Activated CD4-positive, alpha-beta T cell treated with anti-CD3 and anti-CD28 coated beads, Interleukin-2, amount 10 ng/mL, durations not matched to agents 7 days and 5 days (primary cell): ENCODE results near the gene MATN1. TPM values are rescaled to one million over a fixed set of nuclear protein-coding genes. Genes with fewer than 3 reads are reported as not detected.

Source experiments
- CTCF ChIA-PET: fragments of 350-600 bp; sonication (Branson Sonifier 250); formaldehyde crosslinking; loops from one replicate; lab custom pipeline; 2021; ENCODE audit warnings: antibody characterized with exemption; lab: Charles Lee
- POLR2A ChIA-PET: fragments of 350-600 bp; sonication (Branson Sonifier 250); formaldehyde crosslinking; loops from one replicate; lab custom pipeline; 2021; ENCODE audit warnings: antibody characterized with exemption; lab: Charles Lee
- DNase-seq: peaks from one replicate; pipeline ENCODE4 v3.0.0-alpha.2; 2020
- H3K27ac Mint-ChIP-seq: one replicate; pipeline ENCODE4 v1.8.0; 2021; ENCODE audit warnings: mild to moderate bottlenecking, moderate library complexity, mixed read lengths
- H3K27me3 Mint-ChIP-seq: one replicate; pipeline ENCODE4 v1.8.0; 2021; ENCODE audit warnings: mixed read lengths
- H3K36me3 Mint-ChIP-seq: one replicate; pipeline ENCODE4 v1.8.0; 2021; ENCODE audit warnings: low read depth, mixed read lengths
- H3K4me1 Mint-ChIP-seq: one replicate; pipeline ENCODE4 v1.8.0; 2021; ENCODE audit warnings: mixed read lengths
- H3K4me3 Mint-ChIP-seq: one replicate; pipeline ENCODE4 v1.8.0; 2021; ENCODE audit warnings: mild to moderate bottlenecking, moderate library complexity, mixed read lengths
- H3K9me3 Mint-ChIP-seq: one replicate; pipeline ENCODE4 v1.8.0; 2021; ENCODE audit warnings: mixed read lengths
- total RNA-seq, 2 experiments: library from RNA; stranded (reverse); gene quantifications; one replicate each; pipeline ENCODE4 v1.2.3, GENCODE V29; 2021

The MATN1 gene
- total RNA-seq, 2 experiments from 2014 or later = not detected

DNA sequence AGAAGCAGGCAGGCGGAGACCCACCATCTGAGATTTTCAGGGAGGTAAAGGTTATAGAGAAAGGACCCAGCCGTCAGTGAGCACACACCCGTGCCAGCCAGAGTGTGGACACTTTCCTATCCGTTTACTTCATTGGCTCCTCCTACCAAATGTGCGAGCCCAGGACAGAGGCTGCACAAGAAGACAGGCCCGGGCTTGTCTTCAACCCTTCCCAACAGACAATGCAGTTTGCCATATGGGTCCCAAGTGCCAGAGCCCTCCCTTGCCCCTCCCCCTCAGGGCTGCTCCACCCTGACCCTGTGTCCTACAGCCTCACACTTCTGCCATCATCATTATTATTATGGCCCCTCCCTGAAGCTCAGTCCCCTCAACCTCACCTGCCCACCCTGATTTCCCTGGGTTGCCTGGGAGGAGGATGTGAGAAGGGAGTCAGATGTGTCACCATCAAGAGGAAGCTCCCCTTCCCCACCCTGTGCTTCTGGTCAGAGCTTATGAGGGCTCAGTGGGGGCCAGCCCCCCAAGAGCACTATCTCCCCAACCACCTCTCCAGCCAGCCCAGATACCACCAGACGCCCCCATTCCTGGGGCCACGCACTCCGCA is 24.8 kb upstream of the MATN1 start:
- H3K27me3 Mint-ChIP-seq = no peaks in the 10 kb centered on the region
- POLR2A ChIA-PET = interaction anchor here (0.9 kb wide), 1 partner anchor 10 kb away, joined by 3 read pairs; the partner anchor contains the start of gene LAPTM5
- DNase-seq = no peak
- H3K36me3 Mint-ChIP-seq = peaks cover 70% of the 10 kb centered on the region
- H3K4me1 Mint-ChIP-seq = peaks cover 99% of the 10 kb centered on the region
- H3K4me3 Mint-ChIP-seq = peak overlapping the region; percentile 68
- no peaks in the 10 kb centered on the region for H3K9me3 Mint-ChIP-seq
- H3K27ac Mint-ChIP-seq = peak overlapping the region; percentile 92
- CTCF ChIA-PET = interaction anchor here (0.6 to 5.2 kb wide), 7 partner anchors 11 to 1812 kb away, joined by 3 to 40 read pairs (median 5); no protein-coding TSS in a partner anchor

DNA sequence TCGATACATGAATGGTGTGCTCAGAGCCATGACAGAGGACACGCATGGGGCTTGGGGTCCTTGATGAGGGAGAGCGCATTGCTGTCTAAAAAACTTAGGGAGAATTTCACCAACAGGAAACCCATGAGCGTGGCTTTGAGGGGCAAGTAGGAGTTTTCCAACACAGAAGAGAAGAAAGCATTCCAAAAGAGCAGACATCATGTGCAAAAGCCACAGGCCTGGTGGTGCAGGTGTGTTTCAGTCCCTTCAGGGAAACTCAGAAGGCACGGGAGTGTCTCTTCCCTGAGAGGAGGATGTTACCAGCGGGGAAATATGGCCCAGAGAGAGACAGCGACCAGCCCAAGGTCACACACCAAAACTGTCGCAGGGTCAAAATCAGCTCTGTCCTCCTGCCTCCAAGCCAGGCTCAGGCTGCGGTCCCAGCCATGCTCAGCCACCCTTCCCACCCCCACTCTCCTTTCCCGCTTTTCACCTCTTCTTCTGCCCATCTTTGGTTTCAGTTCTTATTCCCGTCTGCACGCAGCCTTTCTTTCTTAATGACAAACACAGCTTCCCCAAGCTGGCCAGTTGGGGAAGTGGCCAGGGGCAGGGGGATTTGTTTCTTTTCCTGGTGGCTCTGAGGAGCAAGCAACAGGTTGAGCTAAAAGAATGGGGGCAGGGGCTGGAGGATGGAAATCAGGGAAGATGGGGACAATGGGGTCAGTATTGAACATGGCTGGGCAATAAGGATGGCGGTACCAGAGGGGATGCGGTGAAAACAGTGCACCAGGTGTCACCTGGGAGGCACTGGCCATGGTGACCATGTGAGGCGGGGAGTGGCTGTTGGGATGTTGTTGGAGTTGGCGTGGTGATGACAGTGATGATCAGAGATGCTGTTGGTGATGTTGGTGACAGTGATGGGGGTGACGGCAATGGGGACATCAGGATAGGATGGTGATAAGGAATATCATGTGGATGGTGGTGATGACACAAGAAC is 23.9 kb upstream of the MATN1 start:
- H3K9me3 Mint-ChIP-seq = no peaks in the 10 kb centered on the region
- peaks cover 99% of the 10 kb centered on the region for H3K4me1 Mint-ChIP-seq
- peak overlapping the region; percentile 68 for H3K4me3 Mint-ChIP-seq
- peaks cover 70% of the 10 kb centered on the region for H3K36me3 Mint-ChIP-seq
- ChIA-PET POLR2A (no interaction called here), CTCF (interaction anchor here (1.0 to 8.3 kb wide), 5 partner anchors 14 to 54 kb away, joined by 3 to 63 read pairs (median 9); no protein-coding TSS in a partner anchor)
- H3K27ac Mint-ChIP-seq = peak overlapping the region; percentile 92
- no peak for DNase-seq
- no peaks in the 10 kb centered on the region for H3K27me3 Mint-ChIP-seq

DNA sequence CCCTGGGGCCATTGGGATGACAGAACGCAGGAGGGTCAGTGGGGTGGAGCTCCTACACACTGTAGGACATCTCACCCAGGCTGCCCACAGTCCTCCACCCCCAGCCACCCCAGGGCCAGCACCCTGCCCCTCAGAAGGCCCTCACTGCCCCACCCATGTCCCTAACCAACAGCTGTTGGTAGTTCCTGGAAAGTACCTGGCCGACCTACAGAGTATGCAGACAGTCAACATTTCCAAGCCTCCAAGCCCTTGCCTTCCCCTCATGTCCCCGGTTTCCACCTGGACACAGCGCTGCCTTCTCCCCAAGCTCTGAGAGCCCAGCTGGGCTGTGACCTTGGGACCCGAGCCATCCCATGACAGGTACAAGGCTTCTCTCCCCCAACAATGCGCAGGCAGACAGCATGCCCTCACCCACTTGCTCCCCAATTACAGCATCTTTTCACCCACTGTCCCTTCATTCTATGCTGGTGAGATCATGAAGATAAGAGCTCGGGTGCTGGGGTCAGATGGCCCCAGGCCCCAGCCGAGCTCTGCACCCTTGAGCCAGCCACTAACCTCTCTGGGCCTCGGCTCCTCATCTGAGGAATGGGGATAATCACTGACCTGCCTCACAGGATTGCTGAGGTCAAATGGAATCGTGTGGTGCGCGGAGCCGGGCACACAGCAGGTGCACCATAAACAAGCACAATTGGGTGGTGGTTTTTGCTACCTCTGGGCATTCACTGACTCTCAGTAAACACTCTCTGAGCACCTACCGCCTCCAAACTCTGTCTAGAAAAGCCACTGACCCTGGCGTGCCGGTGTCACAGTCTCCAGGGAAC is 23.0 kb upstream of the MATN1 start:
- Mint-ChIP-seq H3K27ac (peak overlapping the region; percentile 92), H3K4me3 (peak overlapping the region; percentile 68)

DNA sequence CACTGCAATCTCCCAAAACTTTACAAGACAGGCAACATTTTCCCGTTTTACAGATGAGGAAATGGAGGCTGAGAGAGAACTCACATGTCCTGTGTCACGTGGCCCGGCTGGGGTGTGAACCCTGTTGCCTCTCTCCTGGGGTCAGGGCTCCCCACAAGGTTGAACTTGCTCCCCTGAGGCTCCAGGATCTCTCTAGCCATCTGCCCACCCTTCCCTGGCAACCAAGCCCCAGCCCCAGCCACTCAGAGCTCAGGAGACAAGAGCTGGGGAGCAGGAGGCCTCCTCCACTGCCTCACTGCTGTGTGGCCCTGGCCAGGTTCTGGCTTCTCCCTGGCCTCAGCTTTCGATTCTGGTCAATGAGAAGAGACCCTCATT is 22.4 kb upstream of the MATN1 start:
- ChIA-PET CTCF (interaction anchor here (1.7 to 8.3 kb wide), 6 partner anchors 10 to 26 kb away, joined by 3 to 63 read pairs (median 8); partner anchors contain the start of gene LAPTM5), POLR2A (no interaction called here)
- H3K27me3 Mint-ChIP-seq = no peaks in the 10 kb centered on the region
- no peak for DNase-seq
- peak overlapping the region; percentile 92 for H3K27ac Mint-ChIP-seq
- H3K4me1 Mint-ChIP-seq = peaks cover 98% of the 10 kb centered on the region
- H3K4me3 Mint-ChIP-seq = peak overlapping the region; percentile 68
- H3K36me3 Mint-ChIP-seq = peaks cover 74% of the 10 kb centered on the region
- H3K9me3 Mint-ChIP-seq = no peaks in the 10 kb centered on the region

More for the DNA sequence above, 23.0 kb upstream of the MATN1 start:
- ChIA-PET POLR2A (no interaction called here), CTCF (interaction anchor here (0.6 to 8.3 kb wide), 7 partner anchors 11 to 225 kb away, joined by 3 to 63 read pairs (median 8); partner anchors contain the start of gene LAPTM5)
- Mint-ChIP-seq H3K27me3 (no peaks in the 10 kb centered on the region), H3K36me3 (peaks cover 71% of the 10 kb centered on the region), H3K9me3 (no peaks in the 10 kb centered on the region), H3K4me1 (peaks cover 98% of the 10 kb centered on the region)
- DNase-seq = no peak

DNA sequence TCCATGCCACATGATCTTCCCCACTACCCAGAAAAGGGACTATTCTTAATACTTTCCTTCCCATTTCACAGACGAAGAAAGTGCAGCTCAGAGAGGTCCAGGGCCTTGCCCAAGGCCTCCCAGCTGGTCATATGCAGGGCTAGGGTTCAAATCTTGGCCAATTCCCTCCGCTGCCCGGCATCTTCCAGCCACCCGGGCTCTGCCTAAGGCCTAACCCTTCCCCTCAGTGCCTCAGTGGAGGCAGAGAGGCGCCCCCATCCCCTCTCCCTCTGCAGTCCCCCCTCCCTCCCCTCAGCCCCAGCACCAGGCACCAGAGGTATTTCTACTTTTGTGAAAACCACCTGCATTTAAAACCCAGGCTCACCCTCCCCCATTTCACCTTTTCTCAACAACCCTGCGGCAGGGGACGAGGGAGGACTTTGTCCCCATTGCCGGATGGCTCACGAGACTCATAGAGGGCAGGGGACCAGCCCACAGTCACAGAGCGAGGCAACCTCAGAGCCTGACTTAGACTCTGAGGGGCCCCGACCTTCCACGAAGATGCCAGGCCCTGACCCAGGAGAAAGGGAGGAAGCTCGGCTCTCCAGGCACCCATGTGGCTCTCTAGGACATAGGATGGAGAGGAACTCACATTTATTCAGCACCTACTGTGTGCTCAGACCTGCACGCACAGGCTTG is 21.9 kb upstream of the MATN1 start:
- H3K9me3 Mint-ChIP-seq = no peaks in the 10 kb centered on the region
- H3K4me3 Mint-ChIP-seq = peak overlapping the region; percentile 68
- DNase-seq = no peak
- peaks cover 98% of the 10 kb centered on the region for H3K4me1 Mint-ChIP-seq
- H3K27ac Mint-ChIP-seq = peak overlapping the region; percentile 92
- peaks cover 79% of the 10 kb centered on the region for H3K36me3 Mint-ChIP-seq
- ChIA-PET CTCF (interaction anchor here (1.7 to 8.3 kb wide), 6 partner anchors 9 to 48 kb away, joined by 4 to 63 read pairs (median 8); partner anchors contain the start of gene LAPTM5), POLR2A (no interaction called here)
- no peaks in the 10 kb centered on the region for H3K27me3 Mint-ChIP-seq

DNA sequence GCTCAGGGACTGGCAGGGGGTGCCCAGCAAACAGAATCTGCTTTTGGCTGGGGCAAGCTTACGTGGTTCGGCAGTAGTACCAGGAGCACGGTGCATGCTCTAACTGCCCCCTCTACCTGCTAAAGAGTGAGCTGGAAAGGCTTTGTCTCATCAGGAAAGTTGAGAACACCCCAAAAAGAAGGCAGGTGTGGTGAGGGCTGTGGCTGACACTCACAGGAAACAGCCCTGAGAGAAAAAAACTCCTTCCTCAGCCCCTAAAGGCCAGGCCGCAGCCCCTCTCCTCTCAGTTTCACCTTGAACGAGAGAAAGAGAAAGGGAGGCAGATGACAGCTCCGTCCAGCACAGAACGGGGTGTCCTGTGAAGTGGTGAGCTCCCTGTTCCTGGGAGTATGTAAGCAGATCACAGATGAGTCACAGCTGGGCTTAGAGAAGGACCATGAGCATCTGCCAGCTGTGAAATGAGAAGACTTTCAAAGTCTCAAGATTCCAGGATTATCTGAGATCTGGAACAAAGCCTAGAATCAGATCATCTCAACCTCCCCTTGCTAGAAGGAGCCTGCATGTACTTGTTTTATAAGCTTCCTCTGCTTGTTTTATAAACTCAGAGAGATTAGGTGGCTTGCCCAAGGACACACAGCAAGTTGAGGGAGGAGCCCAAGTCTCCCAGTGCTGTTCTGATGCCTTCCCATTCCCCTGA is 20.8 kb upstream of the MATN1 start:
- DNase-seq = peak; percentile 70

DNA sequence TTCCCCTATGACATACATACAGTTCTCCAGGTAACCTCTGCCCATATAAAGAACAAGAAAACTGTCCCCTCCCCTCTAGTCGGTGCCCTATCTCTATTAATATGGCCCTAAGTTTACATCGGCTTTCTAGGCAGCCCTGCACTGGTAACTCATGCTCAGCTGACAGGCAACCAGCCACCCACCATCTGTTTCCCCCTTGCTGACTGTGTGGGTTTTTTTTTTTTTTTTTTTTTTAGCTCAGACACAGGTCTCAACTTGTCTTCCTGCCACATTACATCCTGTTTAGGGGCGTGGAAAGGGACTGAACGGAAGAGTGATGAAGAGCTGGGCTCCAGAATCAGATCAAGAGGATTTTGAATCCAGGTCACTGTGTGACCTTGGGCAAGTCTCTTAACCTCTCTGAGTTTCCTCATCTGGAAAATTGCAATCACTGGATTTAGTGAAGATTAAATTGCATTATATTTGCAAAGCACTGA is 20.2 kb upstream of the MATN1 start:
- H3K9me3 Mint-ChIP-seq = no peaks in the 10 kb centered on the region
- peak overlapping the region; percentile 92 for H3K27ac Mint-ChIP-seq
- ChIA-PET POLR2A (interaction anchor here (0.6 to 1.7 kb wide), 5 partner anchors 11 to 1393 kb away, joined by 4 to 8 read pairs (median 5); no protein-coding TSS in a partner anchor), CTCF (interaction anchor here (0.6 to 8.3 kb wide), 7 partner anchors 13 to 269 kb away, joined by 3 to 63 read pairs (median 4); partner anchors contain the start of gene LAPTM5)
- H3K27me3 Mint-ChIP-seq = no peaks in the 10 kb centered on the region
- H3K4me1 Mint-ChIP-seq = peaks cover 95% of the 10 kb centered on the region
- H3K36me3 Mint-ChIP-seq = peaks cover 79% of the 10 kb centered on the region
- DNase-seq = peak; percentile 88
- H3K4me3 Mint-ChIP-seq = peak overlapping the region; percentile 68

More for the DNA sequence above, 20.8 kb upstream of the MATN1 start:
- Mint-ChIP-seq H3K9me3 (no peaks in the 10 kb centered on the region), H3K36me3 (peaks cover 79% of the 10 kb centered on the region), H3K4me1 (peaks cover 96% of the 10 kb centered on the region), H3K4me3 (peak overlapping the region; percentile 68), H3K27me3 (no peaks in the 10 kb centered on the region), H3K27ac (peak overlapping the region; percentile 92)
- CTCF ChIA-PET = interaction anchor here (1.2 to 8.3 kb wide), 8 partner anchors 8 to 49 kb away, joined by 4 to 63 read pairs (median 5); partner anchors contain the start of gene LAPTM5
- POLR2A ChIA-PET = interaction anchor here (0.6 to 1.7 kb wide), 5 partner anchors 10 to 1393 kb away, joined by 4 to 8 read pairs (median 5); no protein-coding TSS in a partner anchor

DNA sequence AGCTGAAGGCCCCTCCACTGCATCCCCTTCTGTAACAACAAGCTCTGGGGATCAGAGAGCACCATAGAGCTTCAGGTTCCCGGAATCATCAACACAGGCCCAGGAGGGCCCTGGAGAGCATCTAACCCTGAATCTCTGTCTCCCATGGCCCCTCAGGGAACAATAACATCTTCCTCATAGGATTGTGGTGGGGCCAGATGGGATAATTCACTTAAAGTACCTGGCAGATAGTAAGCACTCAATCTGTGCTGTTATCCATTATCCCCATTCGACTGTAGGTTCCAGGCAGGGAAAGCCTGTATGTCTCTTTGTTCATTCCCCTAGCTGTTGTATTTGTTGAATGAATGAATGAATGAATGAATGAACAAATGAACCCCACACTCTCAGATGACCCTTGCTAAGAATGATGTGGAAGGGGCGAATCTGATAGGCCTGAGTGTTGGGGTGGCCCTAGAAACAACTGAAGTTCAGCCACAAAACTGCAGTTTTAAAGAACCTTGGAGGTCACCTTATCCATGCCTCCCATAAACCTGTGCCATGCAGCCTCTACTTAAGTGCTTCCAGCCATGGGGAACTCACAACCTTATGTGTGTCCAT is 19.7 kb upstream of the MATN1 start:
- ChIA-PET CTCF (interaction anchor here (0.6 to 8.3 kb wide), 6 partner anchors 13 to 269 kb away, joined by 3 to 63 read pairs (median 4); partner anchors contain the start of gene LAPTM5), POLR2A (interaction anchor here (1.6 to 1.7 kb wide), 2 partner anchors 13 to 25 kb away, joined by 7 to 8 read pairs; no protein-coding TSS in a partner anchor)
- H3K9me3 Mint-ChIP-seq = no peaks in the 10 kb centered on the region
- H3K4me1 Mint-ChIP-seq = peaks cover 95% of the 10 kb centered on the region
- H3K4me3 Mint-ChIP-seq = peak overlapping the region; percentile 68
- H3K36me3 Mint-ChIP-seq = peaks cover 79% of the 10 kb centered on the region
- H3K27ac Mint-ChIP-seq = peak overlapping the region; percentile 92
- H3K27me3 Mint-ChIP-seq = no peaks in the 10 kb centered on the region
- DNase-seq = no peak

DNA sequence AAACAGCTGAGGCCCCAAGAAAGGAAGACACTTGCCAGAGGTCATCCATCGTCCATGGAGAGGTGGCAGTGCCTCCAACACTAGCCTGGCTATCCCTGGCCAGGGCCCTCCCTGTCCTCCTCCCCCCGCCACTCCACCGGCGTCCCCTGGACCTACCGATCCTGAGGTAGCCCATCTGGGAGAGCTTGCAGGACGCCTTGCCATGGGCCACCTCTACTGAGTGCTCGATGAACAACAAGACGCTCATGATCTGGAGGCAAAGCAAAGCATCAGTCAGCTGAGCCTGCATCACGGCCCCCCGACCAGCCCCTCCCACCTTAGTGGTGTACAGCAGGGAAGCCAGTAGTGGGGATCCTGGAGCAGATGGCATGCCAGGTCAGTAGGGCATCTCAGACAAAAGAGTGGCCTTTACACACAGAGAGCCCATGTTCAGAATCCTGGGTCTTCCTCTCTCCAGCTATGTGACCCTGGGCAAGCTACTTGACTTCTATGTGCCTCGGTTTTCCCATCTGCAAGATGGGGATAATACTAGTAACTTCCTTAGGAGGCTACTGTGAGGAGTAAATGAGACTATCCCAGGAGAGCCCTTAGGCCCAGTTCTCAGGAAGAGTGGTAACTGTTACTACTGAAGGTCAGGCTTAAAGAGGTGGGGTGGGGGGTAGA is 19.0 kb upstream of the MATN1 start:
- peaks cover 79% of the 10 kb centered on the region for H3K36me3 Mint-ChIP-seq
- no peaks in the 10 kb centered on the region for H3K27me3 Mint-ChIP-seq
- no peak for DNase-seq
- no peaks in the 10 kb centered on the region for H3K9me3 Mint-ChIP-seq
- H3K4me3 Mint-ChIP-seq = no peak overlapping the region
- ChIA-PET POLR2A (no interaction called here), CTCF (interaction anchor here (0.9 to 8.3 kb wide), 5 partner anchors 10 to 23 kb away, joined by 3 to 63 read pairs (median 5); partner anchors contain the start of gene LAPTM5)
- H3K4me1 Mint-ChIP-seq = peaks cover 93% of the 10 kb centered on the region
- H3K27ac Mint-ChIP-seq = peak overlapping the region; percentile 92
